Measurements from ENCODE around the gene GPR62. TPM values are rescaled to one million over a fixed set of nuclear protein-coding genes. Genes with fewer than 3 reads are reported as not detected.

The GPR62 gene
- total and polyA plus RNA-seq, 2 experiments from 2014 or later: 0.10 to 0.38 TPM

DNA sequence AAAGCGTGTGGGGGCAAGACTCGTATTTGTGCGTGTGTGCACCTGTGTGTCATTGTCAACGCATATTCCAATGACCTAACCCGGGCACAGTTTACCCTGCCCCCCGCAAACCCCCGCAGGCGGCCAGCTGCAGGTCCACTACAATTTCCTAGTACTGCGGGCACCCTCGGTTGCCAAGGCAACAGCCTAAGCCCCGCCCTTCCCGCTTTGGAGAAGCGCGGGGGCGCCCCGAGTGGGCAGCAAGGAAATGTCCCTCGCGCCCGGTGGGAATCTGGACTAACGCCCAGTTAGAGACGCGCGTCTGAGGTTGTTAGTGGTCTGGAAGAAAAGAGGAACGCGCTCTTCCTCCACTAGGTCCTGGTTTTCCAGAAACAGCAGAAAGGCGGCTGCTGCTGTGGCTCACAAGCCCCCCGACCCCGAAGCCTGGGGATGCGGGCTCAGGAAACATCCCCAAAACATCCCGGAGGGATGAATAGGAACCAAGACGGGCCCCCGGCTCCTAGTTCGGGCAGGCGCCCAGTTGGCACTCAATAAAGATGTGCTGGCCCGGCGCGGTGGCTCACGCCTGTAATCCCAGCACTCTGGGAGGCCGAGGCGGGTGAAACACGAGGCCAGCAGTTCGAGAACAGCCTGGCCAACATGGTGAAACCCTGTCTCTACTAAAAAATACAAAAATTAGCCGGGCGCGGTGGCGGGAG, 20.8 kb downstream of the GPR62 start (continued):
- no peak for TF ChIP-seq ETS1 (IDR thresholded peaks at IDR 0.05)

DNA sequence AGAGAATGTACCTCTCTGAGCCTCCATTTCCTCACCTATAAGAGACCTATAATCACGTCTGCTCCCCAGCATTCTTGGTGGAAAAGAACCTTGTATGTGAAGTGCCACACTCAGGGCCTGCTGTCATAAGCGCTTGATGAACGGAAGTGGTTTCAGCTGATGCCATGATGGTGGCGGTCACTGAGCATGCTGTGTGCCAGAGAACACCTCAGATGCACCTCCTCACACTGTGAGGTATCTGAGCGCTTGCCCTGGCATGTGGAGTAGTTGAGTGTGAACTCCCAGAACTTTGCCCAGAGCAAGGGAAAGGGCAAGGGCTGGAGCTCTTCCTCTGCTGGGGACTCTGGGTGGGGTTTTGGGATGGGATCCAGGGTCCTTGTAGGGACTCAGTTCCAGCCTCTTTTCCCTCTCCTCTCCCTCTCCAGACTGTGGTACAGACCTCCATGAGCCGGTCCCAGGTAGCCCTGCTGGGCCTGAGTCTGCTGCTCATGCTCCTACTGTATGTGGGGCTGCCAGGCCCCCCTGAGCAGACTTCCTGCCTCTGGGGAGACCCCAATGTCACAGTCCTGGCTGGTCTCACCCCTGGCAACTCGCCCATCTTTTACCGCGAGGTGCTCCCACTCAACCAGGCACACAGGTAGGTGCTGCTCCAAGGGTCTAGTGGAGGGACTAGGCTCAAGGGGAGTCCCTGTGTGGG, 22.4 kb downstream of the GPR62 start:
- no peak overlapping the region for H3K4me3 ChIP-seq
- H2AFZ ChIP-seq: no peak overlapping the region
- H3K4me1 Mint-ChIP-seq: peaks cover 18% of the 10 kb centered on the region
- no peaks in the 10 kb centered on the region; the same call in 2 of the 3 replicates for H3K9me3 Mint-ChIP-seq
- peaks cover 32% of the 10 kb centered on the region for H3F3A ChIP-seq (replicated peaks; ENCODE audit: low read depth)
- no peak overlapping the region for H3K27ac Mint-ChIP-seq
- TF ChIP-seq NANOG (IDR thresholded peaks at IDR 0.05; ENCODE audit: borderline replicate concordance) (no peak), ETS1 (IDR thresholded peaks at IDR 0.05) (no peak), JUNB (IDR thresholded peaks at IDR 0.05; ENCODE audit: unreplicated experiment) (no peak), ZNF331 (CRISPR knock-in tag; IDR thresholded peaks at IDR 0.05; ENCODE audit: low read depth) (no peak), CREB1 (CRISPR knock-in tag; IDR thresholded peaks at IDR 0.05; ENCODE audit: low read depth) (no peak)
- TF ChIP-seq, protein P1, sequence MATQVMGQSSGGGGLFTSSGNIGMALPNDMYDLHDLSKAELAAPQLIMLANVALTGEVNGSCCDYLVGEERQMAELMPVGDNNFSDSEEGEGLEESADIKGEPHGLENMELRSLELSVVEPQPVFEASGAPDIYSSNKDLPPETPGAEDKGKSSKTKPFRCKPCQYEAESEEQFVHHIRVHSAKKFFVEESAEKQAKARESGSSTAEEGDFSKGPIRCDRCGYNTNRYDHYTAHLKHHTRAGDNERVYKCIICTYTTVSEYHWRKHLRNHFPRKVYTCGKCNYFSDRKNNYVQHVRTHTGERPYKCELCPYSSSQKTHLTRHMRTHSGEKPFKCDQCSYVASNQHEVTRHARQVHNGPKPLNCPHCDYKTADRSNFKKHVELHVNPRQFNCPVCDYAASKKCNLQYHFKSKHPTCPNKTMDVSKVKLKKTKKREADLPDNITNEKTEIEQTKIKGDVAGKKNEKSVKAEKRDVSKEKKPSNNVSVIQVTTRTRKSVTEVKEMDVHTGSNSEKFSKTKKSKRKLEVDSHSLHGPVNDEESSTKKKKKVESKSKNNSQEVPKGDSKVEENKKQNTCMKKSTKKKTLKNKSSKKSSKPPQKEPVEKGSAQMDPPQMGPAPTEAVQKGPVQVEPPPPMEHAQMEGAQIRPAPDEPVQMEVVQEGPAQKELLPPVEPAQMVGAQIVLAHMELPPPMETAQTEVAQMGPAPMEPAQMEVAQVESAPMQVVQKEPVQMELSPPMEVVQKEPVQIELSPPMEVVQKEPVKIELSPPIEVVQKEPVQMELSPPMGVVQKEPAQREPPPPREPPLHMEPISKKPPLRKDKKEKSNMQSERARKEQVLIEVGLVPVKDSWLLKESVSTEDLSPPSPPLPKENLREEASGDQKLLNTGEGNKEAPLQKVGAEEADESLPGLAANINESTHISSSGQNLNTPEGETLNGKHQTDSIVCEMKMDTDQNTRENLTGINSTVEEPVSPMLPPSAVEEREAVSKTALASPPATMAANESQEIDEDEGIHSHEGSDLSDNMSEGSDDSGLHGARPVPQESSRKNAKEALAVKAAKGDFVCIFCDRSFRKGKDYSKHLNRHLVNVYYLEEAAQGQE (IDR thresholded peaks at IDR 0.05; ENCODE audit: unreplicated experiment): no peak
- TF ChIP-seq, protein P2, sequence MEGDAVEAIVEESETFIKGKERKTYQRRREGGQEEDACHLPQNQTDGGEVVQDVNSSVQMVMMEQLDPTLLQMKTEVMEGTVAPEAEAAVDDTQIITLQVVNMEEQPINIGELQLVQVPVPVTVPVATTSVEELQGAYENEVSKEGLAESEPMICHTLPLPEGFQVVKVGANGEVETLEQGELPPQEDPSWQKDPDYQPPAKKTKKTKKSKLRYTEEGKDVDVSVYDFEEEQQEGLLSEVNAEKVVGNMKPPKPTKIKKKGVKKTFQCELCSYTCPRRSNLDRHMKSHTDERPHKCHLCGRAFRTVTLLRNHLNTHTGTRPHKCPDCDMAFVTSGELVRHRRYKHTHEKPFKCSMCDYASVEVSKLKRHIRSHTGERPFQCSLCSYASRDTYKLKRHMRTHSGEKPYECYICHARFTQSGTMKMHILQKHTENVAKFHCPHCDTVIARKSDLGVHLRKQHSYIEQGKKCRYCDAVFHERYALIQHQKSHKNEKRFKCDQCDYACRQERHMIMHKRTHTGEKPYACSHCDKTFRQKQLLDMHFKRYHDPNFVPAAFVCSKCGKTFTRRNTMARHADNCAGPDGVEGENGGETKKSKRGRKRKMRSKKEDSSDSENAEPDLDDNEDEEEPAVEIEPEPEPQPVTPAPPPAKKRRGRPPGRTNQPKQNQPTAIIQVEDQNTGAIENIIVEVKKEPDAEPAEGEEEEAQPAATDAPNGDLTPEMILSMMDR (conservative IDR thresholded peaks at IDR 0.05; ENCODE audit: low read depth in 2 of 2): no peak
- H3K36me3 Mint-ChIP-seq (ENCODE audit: low read depth): no peaks in the 10 kb centered on the region
- H4K20me1 ChIP-seq (replicated peaks; ENCODE audit: insufficient read depth): no peaks in the 10 kb centered on the region
- H3K27ac ChIP-seq (ENCODE audit: low read depth): no peak overlapping the region
- H3K27me3 Mint-ChIP-seq (ENCODE audit: insufficient read depth, low read depth, poor library complexity): peaks cover 42% of the 10 kb centered on the region
- no peak for DNase-seq (ENCODE audit: low spot score)
- ATAC-seq: no peak
- peaks cover 38% of the 10 kb centered on the region for H3K27me3 ChIP-seq (ENCODE audit: insufficient read depth)
- H3K4me1 ChIP-seq (ENCODE audit: insufficient read depth): peaks cover 26% of the 10 kb centered on the region
- no peaks in the 10 kb centered on the region for H3K79me2 ChIP-seq (replicated peaks; ENCODE audit: insufficient read depth)
- H3K9me2 ChIP-seq (ENCODE audit: insufficient read depth): no peaks in the 10 kb centered on the region
- H3K36me3 ChIP-seq (ENCODE audit: insufficient read depth): no peaks in the 10 kb centered on the region
- H3K4me3 Mint-ChIP-seq: no peak overlapping the region
- no peak overlapping the region for H3K4me2 ChIP-seq
